Measurements from ENCODE around the gene ABHD2.
"Not testable (repeated sequence)": the region's sequence is repeated elsewhere in the genome, so short reads cannot be mapped to it uniquely, and the experiment has no call there.

DNA sequence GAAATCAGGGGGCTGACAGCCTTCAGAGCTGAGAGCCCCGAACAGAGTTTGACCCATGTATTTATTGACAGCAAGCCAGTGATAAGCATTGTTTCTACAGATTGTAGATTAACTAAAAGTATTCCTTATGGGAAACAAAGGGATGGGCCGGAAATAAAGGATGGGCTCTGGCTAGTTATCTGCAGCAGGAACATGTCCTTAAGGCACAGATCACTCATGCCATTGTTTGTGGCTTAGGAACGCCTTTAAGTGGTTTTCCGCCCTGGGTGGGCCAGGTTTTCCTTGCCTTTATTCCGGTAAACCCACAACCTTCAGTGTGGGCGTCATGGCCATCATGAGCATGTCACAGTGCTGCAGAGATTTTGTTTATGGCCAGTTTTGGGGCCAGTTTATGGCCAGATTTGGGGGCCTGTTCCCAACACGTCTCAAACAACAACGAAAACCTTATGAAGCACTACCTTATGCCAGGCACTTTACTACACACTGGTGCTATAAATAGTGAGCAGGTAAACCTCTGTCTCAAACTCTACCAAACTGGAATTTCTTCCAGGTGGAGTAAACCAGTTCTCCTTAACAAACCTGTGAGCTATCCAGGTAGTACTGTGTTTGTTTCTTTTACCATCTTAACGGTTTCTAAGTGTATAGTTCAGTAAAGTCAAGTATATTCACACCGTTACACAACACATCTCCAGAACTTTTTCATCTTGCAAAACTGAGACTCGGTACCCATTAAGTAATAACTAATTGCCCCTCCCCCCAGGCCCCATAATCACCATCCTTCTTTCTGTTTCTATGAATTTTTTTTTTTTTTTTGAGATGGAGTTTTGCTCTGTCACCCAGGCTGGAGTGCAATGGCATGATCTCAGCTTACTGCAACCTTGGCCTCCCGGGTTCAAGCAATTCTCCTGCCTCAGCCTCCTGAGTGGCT lies 151.9 kb downstream of the ABHD2 start:
- not testable (repeated sequence) for TF ChIP-seq CTCF (IDR thresholded peaks at IDR 0.05; ENCODE audit: low read depth, low read length); POLR2A (IDR thresholded peaks at IDR 0.05; ENCODE audit: extremely low read depth, insufficient read length); MYC (IDR thresholded peaks at IDR 0.05; ENCODE audit: low read depth, low read length)
- TF ChIP-seq, protein P1, sequence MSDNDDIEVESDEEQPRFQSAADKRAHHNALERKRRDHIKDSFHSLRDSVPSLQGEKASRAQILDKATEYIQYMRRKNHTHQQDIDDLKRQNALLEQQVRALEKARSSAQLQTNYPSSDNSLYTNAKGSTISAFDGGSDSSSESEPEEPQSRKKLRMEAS (IDR thresholded peaks at IDR 0.05; ENCODE audit: low read depth, low read length) = not testable (repeated sequence)
